Esophagus muscularis mucosa (tissue), 4 donors: ENCODE measurements around the gene GRID2IP. TPM values are rescaled to one million over a fixed set of nuclear protein-coding genes. Genes with fewer than 3 reads are reported as not detected.
"Not testable (repeated sequence)": the region's sequence is repeated elsewhere in the genome, so short reads cannot be mapped to it uniquely, and the experiment has no call there.

Source experiments
- DNase-seq: peaks from one replicate; pipeline ENCODE4 v3.0.0-alpha.2; 2017; ENCODE audit errors: extremely low spot score
- H3K27ac ChIP-seq, 4 donors: fragments of 200-600 bp; sonication (generic); replicated peaks in 1 of 4; 1 replicate in 3 of 4; 2 replicates in 1 of 4; pipeline ENCODE4 v1.5.1; 2016 to 2019; ENCODE audit warnings: mild to moderate bottlenecking in 1 of 4
- H3K27me3 ChIP-seq, 4 donors: fragments of 200-600 bp; sonication (generic); one replicate each; pipeline versions ENCODE4 v1.5.1 to v1.6.0; 2016 to 2019
- H3K36me3 ChIP-seq, 4 donors: fragments of 200-600 bp; sonication (generic); one replicate each; pipeline ENCODE4 v1.5.1; 2016 to 2019
- H3K4me1 ChIP-seq, 4 donors: fragments of 200-600 bp; sonication (generic); one replicate each; pipeline ENCODE4 v1.5.1; 2016 to 2019
- H3K4me3 ChIP-seq, 4 donors: fragments of 200-600 bp; sonication (generic); 1 replicate in 2 of 4; 2 replicates in 2 of 4; pipeline ENCODE4 v1.5.1; 2016 to 2019; ENCODE audit warnings: mild to moderate bottlenecking in 4 of 4, moderate library complexity in 1 of 4
- H3K9me3 ChIP-seq, 4 donors: fragments of 200-600 bp; sonication (generic); 1 replicate in 3 of 4; 2 replicates in 1 of 4; pipeline ENCODE4 v1.5.1; 2016 to 2019
- EP300 ChIP-seq: sonication (generic); formaldehyde crosslinking; IDR thresholded peaks from one replicate; pipeline ENCODE4 v1.6.1; 2017; ENCODE audit warnings: antibody characterized with exemption
- POLR2A ChIP-seq: fragments of 450-650 bp; IDR thresholded peaks from one replicate; pipeline ENCODE4 v1.6.1; 2017; ENCODE audit warnings: antibody characterized with exemption, moderate library complexity, mild to moderate bottlenecking, low read depth
- POLR2AphosphoS5 ChIP-seq, 2 donors: sonication (generic); formaldehyde crosslinking; IDR thresholded peaks; one replicate each; pipeline ENCODE4 v1.6.1; 2017; ENCODE audit warnings: antibody characterized with exemption in 2 of 2
- WGBS: methylation state at CpG from one replicate; pipeline ENCODE4 v1.1.5; 2018; 5-methylcytosine and 5-hydroxymethylcytosine counted together
- intact Hi-C: fragments of 100-400 bp; cut with DNase I; formaldehyde crosslinking; loops from one replicate; pipeline ENCODE4 v1.15.1; 2023
- total RNA-seq, 4 donors: library from RNA; depleted of rRNA; stranded (reverse); fragments of >200 nt; gene quantifications; one replicate each; pipeline versions ENCODE4 v1.1.0 to v1.2.1, GENCODE V29; 2016
- TF ChIP-seq, protein P1 (sequence below), 3 experiments: fragments of 200-600 bp in 2 of 3; fragments of 450-650 bp in 1 of 3; sonication (generic) in 2 of 3; IDR thresholded peaks; one replicate each; pipeline ENCODE4 v1.5.1; 2017 to 2019; ENCODE audit warnings: antibody characterized with exemption in 3 of 3, mild to moderate bottlenecking in 2 of 3, moderate library complexity in 1 of 3

GRID2IP gene
- total RNA-seq, 4 donors from 2014 or later = not detected

- WGBS = 96% methylated on average over 8 of the region's 8 CpGs
- H3K36me3 ChIP-seq = peaks cover 62 to 99% (median 88%) of the 10 kb centered on the region in 4 donors
- intact Hi-C loops = no loop called here
These were observed 85.4 kb downstream of the GRID2IP start for GRCh38 chr7:6465862-6466261.

GRCh38 chr7:6463609-6464008, 87.7 kb downstream of the GRID2IP start:
- H3K4me1 ChIP-seq, H3K4me3 ChIP-seq, H3K9me3 ChIP-seq, H3K27me3 ChIP-seq, DNase-seq, intact Hi-C loops, H3K27ac ChIP-seq: not testable (repeated sequence)
- H3K36me3 ChIP-seq = peaks cover 45 to 86% (median 79%) of the 10 kb centered on the region in 4 donors
- WGBS = 88% methylated on average over 5 of the region's 5 CpGs

More at GRCh38 chr7:6465862-6466261, 85.4 kb downstream of the GRID2IP start:
- Histone ChIP-seq H3K27ac (no peak overlapping the region), H3K9me3 (no peaks in the 10 kb centered on the region), H3K4me3 (no peak overlapping the region), H3K27me3 (no peaks in the 10 kb centered on the region), H3K4me1 (no peaks in the 10 kb centered on the region)
- TF ChIP-seq POLR2AphosphoS5 (IDR thresholded peaks at IDR 0.05) = no peak
- DNase-seq = no peak

- no peaks in the 10 kb centered on the region for H3K9me3 ChIP-seq
- no peaks in the 10 kb centered on the region for H3K4me1 ChIP-seq
- TF ChIP-seq EP300 (no peak), POLR2A (no peak), POLR2AphosphoS5 (IDR thresholded peaks at IDR 0.05) (no peak)
- TF ChIP-seq, protein P1, sequence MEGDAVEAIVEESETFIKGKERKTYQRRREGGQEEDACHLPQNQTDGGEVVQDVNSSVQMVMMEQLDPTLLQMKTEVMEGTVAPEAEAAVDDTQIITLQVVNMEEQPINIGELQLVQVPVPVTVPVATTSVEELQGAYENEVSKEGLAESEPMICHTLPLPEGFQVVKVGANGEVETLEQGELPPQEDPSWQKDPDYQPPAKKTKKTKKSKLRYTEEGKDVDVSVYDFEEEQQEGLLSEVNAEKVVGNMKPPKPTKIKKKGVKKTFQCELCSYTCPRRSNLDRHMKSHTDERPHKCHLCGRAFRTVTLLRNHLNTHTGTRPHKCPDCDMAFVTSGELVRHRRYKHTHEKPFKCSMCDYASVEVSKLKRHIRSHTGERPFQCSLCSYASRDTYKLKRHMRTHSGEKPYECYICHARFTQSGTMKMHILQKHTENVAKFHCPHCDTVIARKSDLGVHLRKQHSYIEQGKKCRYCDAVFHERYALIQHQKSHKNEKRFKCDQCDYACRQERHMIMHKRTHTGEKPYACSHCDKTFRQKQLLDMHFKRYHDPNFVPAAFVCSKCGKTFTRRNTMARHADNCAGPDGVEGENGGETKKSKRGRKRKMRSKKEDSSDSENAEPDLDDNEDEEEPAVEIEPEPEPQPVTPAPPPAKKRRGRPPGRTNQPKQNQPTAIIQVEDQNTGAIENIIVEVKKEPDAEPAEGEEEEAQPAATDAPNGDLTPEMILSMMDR (IDR thresholded peaks at IDR 0.05) = no peak
- H3K27ac ChIP-seq = no peak overlapping the region
- no peak for DNase-seq
- H3K4me3 ChIP-seq = no peak overlapping the region
- peaks cover 32 to 71% (median 63%) of the 10 kb centered on the region in 4 donors for H3K36me3 ChIP-seq
- intact Hi-C loops = no loop called here
- no peaks in the 10 kb centered on the region for H3K27me3 ChIP-seq
- 71% methylated on average over 4 of the region's 4 CpGs for WGBS
These were observed 89.2 kb downstream of the GRID2IP start for GRCh38 chr7:6461946-6462550.

DNA sequence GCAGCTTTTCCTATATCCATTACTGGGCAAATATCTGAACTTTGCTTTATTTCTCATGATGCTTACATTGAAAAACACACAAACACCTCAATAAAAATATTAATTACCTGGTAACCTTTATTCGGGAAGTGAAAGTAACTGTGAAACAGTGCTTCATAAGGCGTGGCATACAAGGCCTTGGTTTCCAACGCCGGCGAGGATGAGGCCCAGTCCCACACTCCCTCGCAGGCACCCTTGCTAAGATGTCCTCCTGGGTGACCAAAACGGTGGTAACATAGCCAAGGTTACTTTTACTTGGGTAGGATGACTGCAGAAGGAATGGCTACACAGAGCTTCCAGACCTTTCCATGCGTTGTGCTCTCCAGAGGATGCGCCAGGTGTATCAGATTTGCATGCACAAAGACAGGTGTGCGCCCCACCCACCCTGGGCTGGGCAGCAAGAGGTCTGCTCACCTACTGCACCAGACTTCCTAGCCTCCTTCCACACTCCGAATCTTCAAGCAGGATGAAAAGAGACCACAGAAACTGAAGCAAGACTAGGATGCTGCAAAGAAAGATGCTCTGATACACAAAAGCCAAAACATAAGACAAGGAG, 90.2 kb downstream of the GRID2IP start:
- H3K27ac ChIP-seq = no peak overlapping the region
- H3K4me1 ChIP-seq = no peaks in the 10 kb centered on the region
- WGBS = 93% methylated on average over 11 of the region's 11 CpGs
- peaks cover 30 to 61% (median 54%) of the 10 kb centered on the region in 4 donors for H3K36me3 ChIP-seq
- TF ChIP-seq, protein P1 (IDR thresholded peaks at IDR 0.05) = no peak
- no peak for TF ChIP-seq EP300
- no peak for TF ChIP-seq POLR2AphosphoS5 (IDR thresholded peaks at IDR 0.05)
- TF ChIP-seq POLR2A = no peak
- no peaks in the 10 kb centered on the region for H3K27me3 ChIP-seq
- H3K9me3 ChIP-seq = no peaks in the 10 kb centered on the region
- no peak for DNase-seq
- no peak overlapping the region for H3K4me3 ChIP-seq
- intact Hi-C loops = no loop called here

DNA sequence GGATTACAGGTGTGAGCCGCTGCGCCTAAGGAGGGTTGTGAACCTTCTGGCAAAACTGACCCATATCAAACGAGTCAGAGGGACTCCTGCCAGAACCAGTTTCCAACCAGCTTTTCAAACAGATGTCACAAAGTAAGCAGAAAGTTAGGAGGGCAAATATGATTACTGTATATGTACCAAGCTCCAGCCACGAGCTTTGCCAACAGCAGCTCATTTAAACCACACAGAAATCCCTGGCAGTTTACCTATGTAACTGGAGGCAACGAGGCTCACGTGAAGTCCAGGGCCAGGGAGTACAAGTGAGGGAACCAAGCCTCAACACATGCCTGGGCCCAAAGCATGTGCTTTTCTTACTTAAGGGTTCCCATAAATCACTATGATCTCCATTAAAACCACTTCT, 91.0 kb downstream of the GRID2IP start:
- Histone ChIP-seq H3K9me3 (no peaks in the 10 kb centered on the region), H3K4me3 (no peak overlapping the region), H3K27ac (no peak overlapping the region), H3K4me1 (no peaks in the 10 kb centered on the region), H3K36me3 (peaks cover 22 to 53% (median 46%) of the 10 kb centered on the region in 4 donors), H3K27me3 (no peaks in the 10 kb centered on the region)
- 86% methylated on average over 6 of the region's 6 CpGs for WGBS
- intact Hi-C loops = no loop called here
- TF ChIP-seq POLR2A = no peak
- no peak for TF ChIP-seq POLR2AphosphoS5 (IDR thresholded peaks at IDR 0.05)
- TF ChIP-seq EP300 = no peak
- TF ChIP-seq, protein P1 (IDR thresholded peaks at IDR 0.05) = no peak
- DNase-seq = no peak

DNA sequence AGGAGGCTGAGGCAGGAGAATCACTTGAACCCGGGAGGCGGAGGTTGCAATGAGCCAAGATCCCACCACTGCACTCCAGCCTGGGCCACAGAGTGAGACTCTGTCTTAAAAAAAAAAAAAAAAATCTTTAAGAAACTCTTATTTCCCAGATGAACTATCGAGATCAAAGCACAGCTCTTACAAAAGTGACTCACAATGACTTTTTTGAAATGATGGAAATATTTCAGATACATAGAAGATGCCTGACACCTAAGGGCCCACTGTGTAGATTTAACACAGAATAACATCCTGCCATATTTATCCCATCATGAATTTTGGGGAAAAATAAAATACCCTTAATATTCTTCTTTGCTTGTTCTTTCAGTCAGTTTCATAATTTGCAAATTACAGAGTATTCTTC, 92.6 kb downstream of the GRID2IP start:
- DNase-seq, H3K27ac ChIP-seq, H3K27me3 ChIP-seq, H3K4me3 ChIP-seq, intact Hi-C loops, H3K4me1 ChIP-seq, H3K9me3 ChIP-seq: not testable (repeated sequence)
- 94% methylated on average over 3 of the region's 3 CpGs for WGBS
- peaks cover 20 to 38% (median 33%) of the 10 kb centered on the region in 4 donors for H3K36me3 ChIP-seq
